SK-N-SH (cell line): Measurements from ENCODE around the gene SREBF2. TPM values are rescaled to one million over a fixed set of nuclear protein-coding genes. Genes with fewer than 3 reads are reported as not detected.

ENCODE experiments used
- CTCF ChIA-PET: fragments of 300-600, 350-600 bp; formaldehyde crosslinking; extraction: SDS; loops from one replicate; lab custom pipeline; 2021; lab: Yijun Ruan, JAX
- POLR2A ChIA-PET: fragments of 350-600 bp; sonication (Branson Sonifier 250); formaldehyde crosslinking; extraction: SDS; loops from one replicate; lab custom pipeline; 2020; ENCODE audit warnings: antibody characterized with exemption, inconsistent platforms; lab: Yijun Ruan, JAX
- DNase-seq: peaks from one replicate; pipeline ENCODE4 v3.0.0; 2012
- H2AFZ ChIP-seq: fragments of 200-600 bp; sonication (generic); 2 replicates; pipeline ENCODE4 v1.8.1; 2016; ENCODE audit warnings: antibody characterized with exemption, mild to moderate bottlenecking, low read depth
- H3F3A ChIP-seq: fragments of 200-600 bp; sonication (generic); replicated peaks from 2 replicates; pipeline ENCODE3; 2016; ENCODE audit warnings: antibody characterized with exemption, mild to moderate bottlenecking; ENCODE audit not compliant: insufficient read depth
- H3K27ac ChIP-seq, 2 experiments: fragments of 200-500 bp in 1 of 2; fragments of 200-600 bp in 1 of 2; sonication (Bioruptor generic) in 1 of 2; sonication (generic), shearing (Covaris generic) in 1 of 2; 2 replicates each; pipeline versions ENCODE4 v1.5.1 to v1.6.1; 2014 to 2016; ENCODE audit warnings: low read depth in 2 of 2, inconsistent platforms in 1 of 2, low read length in 1 of 2, mild to moderate bottlenecking in 1 of 2, mixed read lengths in 1 of 2
- H3K27me3 ChIP-seq: fragments of 200-600 bp; sonication (generic), shearing (Covaris generic); 2 replicates; pipeline ENCODE4 v1.6.1; 2016; ENCODE audit warnings: mixed run types; ENCODE audit not compliant: insufficient read depth
- H3K36me3 ChIP-seq, 2 experiments: fragments of 200-500 bp in 1 of 2; fragments of 200-600 bp in 1 of 2; sonication (Bioruptor generic) in 1 of 2; sonication (generic) in 1 of 2; replicated peaks in 1 of 2; 2 replicates each; pipeline versions ENCODE3 to v1.5.1; 2014 to 2016; ENCODE audit warnings: low read length in 1 of 2, mild to moderate bottlenecking in 1 of 2; ENCODE audit not compliant: insufficient read depth in 2 of 2, control insufficient read depth in 1 of 2
- H3K4me1 ChIP-seq, 2 experiments: fragments of 200-500 bp in 1 of 2; fragments of 200-600 bp in 1 of 2; sonication (Bioruptor generic) in 1 of 2; sonication (generic), shearing (Covaris generic) in 1 of 2; 2 replicates each; pipeline versions ENCODE4 v1.5.1 to v1.6.1; 2014 to 2016; ENCODE audit warnings: low read depth in 1 of 2, low read length in 1 of 2, mixed run types in 1 of 2; ENCODE audit not compliant: insufficient read depth in 2 of 2, control insufficient read depth in 1 of 2
- H3K4me2 ChIP-seq: fragments of 200-600 bp; sonication (generic), shearing (Covaris generic); 2 replicates; pipeline ENCODE4 v1.6.1; 2017; ENCODE audit warnings: mixed run types
- H3K4me3 ChIP-seq, 2 experiments: fragments of 200-500 bp in 1 of 2; fragments of 200-600 bp in 1 of 2; sonication (Bioruptor generic) in 1 of 2; sonication (generic), shearing (Covaris generic) in 1 of 2; 2 replicates each; pipeline versions ENCODE4 v1.5.1 to v1.8.1; 2014 to 2016; ENCODE audit warnings: low read depth in 2 of 2, inconsistent platforms in 1 of 2, low read length in 1 of 2, mild to moderate bottlenecking in 1 of 2, mixed read lengths in 1 of 2, moderate library complexity in 1 of 2
- H3K79me2 ChIP-seq: fragments of 200-600 bp; sonication (generic); 2 replicates; pipeline ENCODE4 v1.8.1; 2017; ENCODE audit warnings: mild to moderate bottlenecking; ENCODE audit not compliant: insufficient read depth
- H3K9ac ChIP-seq: fragments of 200-600 bp; sonication (generic); 2 replicates; pipeline ENCODE4 v1.6.1; 2017; ENCODE audit warnings: mixed run types
- H3K9me2 ChIP-seq: fragments of 200-600 bp; sonication (generic); 2 replicates; pipeline ENCODE4 v1.6.1; 2017; ENCODE audit warnings: mixed run types
- H3K9me3 ChIP-seq: fragments of 200-600 bp; sonication (generic); 2 replicates; pipeline ENCODE4 v1.6.1; 2017; ENCODE audit warnings: mixed run types, mild to moderate bottlenecking, moderate library complexity
- H4K20me1 ChIP-seq: fragments of 200-600 bp; sonication (generic); 2 replicates; pipeline ENCODE4 v1.6.1; 2017; ENCODE audit warnings: mild to moderate bottlenecking, mixed run types; ENCODE audit not compliant: insufficient read depth
- CHD2 ChIP-seq: fragments of 150-350 bp; IDR thresholded peaks from 2 replicates; pipeline ENCODE4 v1.6.1; 2018; ENCODE audit warnings: low read length; ENCODE audit not compliant: partially characterized antibody
- ELF1 ChIP-seq: IDR thresholded peaks from 2 replicates; pipeline ENCODE4 v1.4.0; 2012
- EZH2phosphoT487 ChIP-seq: fragments of 200-600 bp; sonication (generic); IDR thresholded peaks from 2 replicates; pipeline ENCODE4 v1.6.1; 2017; ENCODE audit warnings: low read depth, mixed run types, mild to moderate bottlenecking, antibody characterized with exemption, moderate library complexity, borderline replicate concordance
- FOXJ3 ChIP-seq: sonication (generic); formaldehyde crosslinking; IDR thresholded peaks from 2 replicates; pipeline ENCODE4 v1.5.1; 2020; ENCODE audit warnings: mild to moderate bottlenecking, missing genetic modification reagents
- JUND ChIP-seq: IDR thresholded peaks from 2 replicates; pipeline ENCODE4 v1.4.0; 2012
- MXI1 ChIP-seq: IDR thresholded peaks from 2 replicates; pipeline ENCODE4 v1.6.1; 2012; ENCODE audit warnings: mild to moderate bottlenecking, low read depth, low read length, improper control_type of control experiment
- NRF1 ChIP-seq: IDR thresholded peaks from 2 replicates; pipeline ENCODE4 v1.6.1; 2012; ENCODE audit warnings: low read depth, mild to moderate bottlenecking, low read length
- POLR2AphosphoS5 ChIP-seq: IDR thresholded peaks from 2 replicates; pipeline ENCODE4 v1.6.1; 2012; ENCODE audit warnings: low read depth, low read length
- RCOR1 ChIP-seq: fragments of 150-350 bp; IDR thresholded peaks from 2 replicates; pipeline ENCODE4 v1.6.1; 2017; ENCODE audit warnings: antibody characterized with exemption, low read length
- RFX5 ChIP-seq: IDR thresholded peaks from 2 replicates; pipeline ENCODE4 v1.6.1; 2012; ENCODE audit warnings: mild to moderate bottlenecking, improper control_type of control experiment, low read length
- TCF12 ChIP-seq: IDR thresholded peaks from 2 replicates; pipeline ENCODE4 v1.4.0; 2012
- TEAD4 ChIP-seq: IDR thresholded peaks from 2 replicates; pipeline ENCODE4 v1.4.0; 2012; ENCODE audit warnings: mild to moderate bottlenecking, borderline replicate concordance; ENCODE audit not compliant: insufficient read depth
- YY1 ChIP-seq: IDR thresholded peaks from 2 replicates; pipeline ENCODE4 v1.4.0; 2012; ENCODE audit warnings: low read depth, mild to moderate bottlenecking
- WGBS: methylation state at CpG from one replicate; pipeline ENCODE4 v1.1.6; 2017; ENCODE audit warnings: low lambda C conversion rate; 5-methylcytosine and 5-hydroxymethylcytosine counted together
- polyA plus RNA-seq, 3 experiments: library from polyadenylated mRNA; depleted of rRNA; stranded (reverse); fragments of >200 nt; gene quantifications; 2 replicates each; pipeline ENCODE4 v1.2.3, GENCODE V29; 2012
- TF ChIP-seq, protein P1 (sequence below): IDR thresholded peaks from 2 replicates; pipeline ENCODE4 v1.4.0; 2012; ENCODE audit warnings: low read depth, borderline replicate concordance
- TF ChIP-seq, protein P2 (sequence below): IDR thresholded peaks from 2 replicates; pipeline ENCODE4; 2012
- TF ChIP-seq, protein P3 (sequence below): fragments of 200-600 bp; sonication (generic); IDR thresholded peaks from 2 replicates; pipeline ENCODE4 v1.6.1; 2017; ENCODE audit warnings: antibody characterized with exemption, mild to moderate bottlenecking, moderate library complexity
- TF ChIP-seq, protein P4 (sequence below): IDR thresholded peaks from 2 replicates; pipeline ENCODE4 v1.6.1; 2012; ENCODE audit warnings: mild to moderate bottlenecking, low read depth, low read length, moderate library complexity
- TF ChIP-seq, protein P5 (sequence below): fragments of 150-350 bp; IDR thresholded peaks from 2 replicates; pipeline ENCODE4 v1.6.1; 2017; ENCODE audit warnings: antibody characterized with exemption, low read length, low read depth, borderline replicate concordance

Gene SREBF2
- polyA plus RNA-seq, 1 of the 3 experiments (the other 2 are of a cell fraction): 7.5 TPM

DNA sequence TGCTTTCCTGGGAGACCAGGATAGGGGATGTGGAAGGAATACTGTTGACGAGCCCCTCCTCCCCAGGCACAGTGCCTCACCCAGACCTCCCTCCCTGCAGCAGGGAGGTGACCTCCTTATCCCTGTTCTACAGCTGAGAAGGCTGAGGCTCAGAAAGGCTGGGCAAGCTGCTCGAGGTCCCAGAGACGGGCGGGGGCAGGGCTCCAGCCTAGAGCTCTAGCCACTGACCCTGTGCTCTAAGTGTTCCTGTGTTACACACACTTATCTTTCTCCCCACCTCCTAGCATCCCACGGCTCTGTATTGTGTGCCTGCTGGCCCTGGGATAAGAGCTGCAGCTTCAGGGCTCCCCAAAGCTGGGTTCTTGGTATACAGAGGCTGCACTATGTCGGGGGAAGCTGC lies 24.5 kb upstream of the SREBF2 start (continued):
- TF ChIP-seq, protein P1, sequence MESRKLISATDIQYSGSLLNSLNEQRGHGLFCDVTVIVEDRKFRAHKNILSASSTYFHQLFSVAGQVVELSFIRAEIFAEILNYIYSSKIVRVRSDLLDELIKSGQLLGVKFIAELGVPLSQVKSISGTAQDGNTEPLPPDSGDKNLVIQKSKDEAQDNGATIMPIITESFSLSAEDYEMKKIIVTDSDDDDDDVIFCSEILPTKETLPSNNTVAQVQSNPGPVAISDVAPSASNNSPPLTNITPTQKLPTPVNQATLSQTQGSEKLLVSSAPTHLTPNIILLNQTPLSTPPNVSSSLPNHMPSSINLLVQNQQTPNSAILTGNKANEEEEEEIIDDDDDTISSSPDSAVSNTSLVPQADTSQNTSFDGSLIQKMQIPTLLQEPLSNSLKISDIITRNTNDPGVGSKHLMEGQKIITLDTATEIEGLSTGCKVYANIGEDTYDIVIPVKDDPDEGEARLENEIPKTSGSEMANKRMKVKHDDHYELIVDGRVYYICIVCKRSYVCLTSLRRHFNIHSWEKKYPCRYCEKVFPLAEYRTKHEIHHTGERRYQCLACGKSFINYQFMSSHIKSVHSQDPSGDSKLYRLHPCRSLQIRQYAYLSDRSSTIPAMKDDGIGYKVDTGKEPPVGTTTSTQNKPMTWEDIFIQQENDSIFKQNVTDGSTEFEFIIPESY: no peak
- TF ChIP-seq, protein P2, sequence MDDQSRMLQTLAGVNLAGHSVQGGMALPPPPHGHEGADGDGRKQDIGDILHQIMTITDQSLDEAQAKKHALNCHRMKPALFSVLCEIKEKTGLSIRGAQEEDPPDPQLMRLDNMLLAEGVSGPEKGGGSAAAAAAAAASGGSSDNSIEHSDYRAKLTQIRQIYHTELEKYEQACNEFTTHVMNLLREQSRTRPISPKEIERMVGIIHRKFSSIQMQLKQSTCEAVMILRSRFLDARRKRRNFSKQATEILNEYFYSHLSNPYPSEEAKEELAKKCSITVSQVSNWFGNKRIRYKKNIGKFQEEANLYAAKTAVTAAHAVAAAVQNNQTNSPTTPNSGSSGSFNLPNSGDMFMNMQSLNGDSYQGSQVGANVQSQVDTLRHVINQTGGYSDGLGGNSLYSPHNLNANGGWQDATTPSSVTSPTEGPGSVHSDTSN: no peak
- TF ChIP-seq, protein P3, sequence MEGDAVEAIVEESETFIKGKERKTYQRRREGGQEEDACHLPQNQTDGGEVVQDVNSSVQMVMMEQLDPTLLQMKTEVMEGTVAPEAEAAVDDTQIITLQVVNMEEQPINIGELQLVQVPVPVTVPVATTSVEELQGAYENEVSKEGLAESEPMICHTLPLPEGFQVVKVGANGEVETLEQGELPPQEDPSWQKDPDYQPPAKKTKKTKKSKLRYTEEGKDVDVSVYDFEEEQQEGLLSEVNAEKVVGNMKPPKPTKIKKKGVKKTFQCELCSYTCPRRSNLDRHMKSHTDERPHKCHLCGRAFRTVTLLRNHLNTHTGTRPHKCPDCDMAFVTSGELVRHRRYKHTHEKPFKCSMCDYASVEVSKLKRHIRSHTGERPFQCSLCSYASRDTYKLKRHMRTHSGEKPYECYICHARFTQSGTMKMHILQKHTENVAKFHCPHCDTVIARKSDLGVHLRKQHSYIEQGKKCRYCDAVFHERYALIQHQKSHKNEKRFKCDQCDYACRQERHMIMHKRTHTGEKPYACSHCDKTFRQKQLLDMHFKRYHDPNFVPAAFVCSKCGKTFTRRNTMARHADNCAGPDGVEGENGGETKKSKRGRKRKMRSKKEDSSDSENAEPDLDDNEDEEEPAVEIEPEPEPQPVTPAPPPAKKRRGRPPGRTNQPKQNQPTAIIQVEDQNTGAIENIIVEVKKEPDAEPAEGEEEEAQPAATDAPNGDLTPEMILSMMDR: no peak
- TF ChIP-seq RCOR1: no peak
- TF ChIP-seq FOXJ3 (CRISPR knock-in tag): no peak
- no peak for TF ChIP-seq MXI1
- no peak for TF ChIP-seq POLR2AphosphoS5

DNA sequence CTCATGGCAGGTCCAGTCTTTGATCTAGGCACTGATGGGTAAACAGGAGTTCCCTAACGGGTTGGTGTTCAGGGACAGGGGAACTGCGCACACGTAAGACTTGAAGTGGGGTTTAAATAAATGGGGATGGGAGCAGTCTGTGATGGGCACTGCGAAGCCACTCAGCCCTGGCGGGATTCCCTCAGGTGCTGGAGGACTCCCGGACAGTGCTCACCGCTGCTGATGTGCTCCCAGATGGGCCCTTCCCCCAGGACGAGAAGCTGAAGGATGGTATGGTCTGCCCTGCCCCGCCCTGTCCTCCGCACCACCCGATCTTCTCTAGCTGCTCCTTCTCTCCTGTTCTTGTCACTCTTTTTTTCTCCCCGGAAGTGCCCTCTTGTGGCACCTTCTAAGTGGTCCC lies 22.9 kb upstream of the SREBF2 start:
- Histone ChIP-seq H3K27me3 (no peaks in the 10 kb centered on the region), H3K36me3 (no peaks in the 10 kb centered on the region)

More for the DNA sequence above, 22.9 kb upstream of the SREBF2 start:
- H3F3A ChIP-seq: no peaks in the 10 kb centered on the region
- TF ChIP-seq POLR2AphosphoS5: no peak
- TF ChIP-seq FOXJ3 (CRISPR knock-in tag): no peak
- TF ChIP-seq EZH2phosphoT487: no peak
- TF ChIP-seq RFX5: no peak
- TF ChIP-seq, protein P4, sequence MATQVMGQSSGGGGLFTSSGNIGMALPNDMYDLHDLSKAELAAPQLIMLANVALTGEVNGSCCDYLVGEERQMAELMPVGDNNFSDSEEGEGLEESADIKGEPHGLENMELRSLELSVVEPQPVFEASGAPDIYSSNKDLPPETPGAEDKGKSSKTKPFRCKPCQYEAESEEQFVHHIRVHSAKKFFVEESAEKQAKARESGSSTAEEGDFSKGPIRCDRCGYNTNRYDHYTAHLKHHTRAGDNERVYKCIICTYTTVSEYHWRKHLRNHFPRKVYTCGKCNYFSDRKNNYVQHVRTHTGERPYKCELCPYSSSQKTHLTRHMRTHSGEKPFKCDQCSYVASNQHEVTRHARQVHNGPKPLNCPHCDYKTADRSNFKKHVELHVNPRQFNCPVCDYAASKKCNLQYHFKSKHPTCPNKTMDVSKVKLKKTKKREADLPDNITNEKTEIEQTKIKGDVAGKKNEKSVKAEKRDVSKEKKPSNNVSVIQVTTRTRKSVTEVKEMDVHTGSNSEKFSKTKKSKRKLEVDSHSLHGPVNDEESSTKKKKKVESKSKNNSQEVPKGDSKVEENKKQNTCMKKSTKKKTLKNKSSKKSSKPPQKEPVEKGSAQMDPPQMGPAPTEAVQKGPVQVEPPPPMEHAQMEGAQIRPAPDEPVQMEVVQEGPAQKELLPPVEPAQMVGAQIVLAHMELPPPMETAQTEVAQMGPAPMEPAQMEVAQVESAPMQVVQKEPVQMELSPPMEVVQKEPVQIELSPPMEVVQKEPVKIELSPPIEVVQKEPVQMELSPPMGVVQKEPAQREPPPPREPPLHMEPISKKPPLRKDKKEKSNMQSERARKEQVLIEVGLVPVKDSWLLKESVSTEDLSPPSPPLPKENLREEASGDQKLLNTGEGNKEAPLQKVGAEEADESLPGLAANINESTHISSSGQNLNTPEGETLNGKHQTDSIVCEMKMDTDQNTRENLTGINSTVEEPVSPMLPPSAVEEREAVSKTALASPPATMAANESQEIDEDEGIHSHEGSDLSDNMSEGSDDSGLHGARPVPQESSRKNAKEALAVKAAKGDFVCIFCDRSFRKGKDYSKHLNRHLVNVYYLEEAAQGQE: no peak
- TF ChIP-seq MXI1: no peak
- no peak for TF ChIP-seq TEAD4
- TF ChIP-seq, protein P1: no peak
- no peak for TF ChIP-seq NRF1
- TF ChIP-seq YY1: no peak
- TF ChIP-seq CHD2: no peak
- no peak for TF ChIP-seq TCF12
- TF ChIP-seq, protein P2: no peak
- TF ChIP-seq, protein P5, sequence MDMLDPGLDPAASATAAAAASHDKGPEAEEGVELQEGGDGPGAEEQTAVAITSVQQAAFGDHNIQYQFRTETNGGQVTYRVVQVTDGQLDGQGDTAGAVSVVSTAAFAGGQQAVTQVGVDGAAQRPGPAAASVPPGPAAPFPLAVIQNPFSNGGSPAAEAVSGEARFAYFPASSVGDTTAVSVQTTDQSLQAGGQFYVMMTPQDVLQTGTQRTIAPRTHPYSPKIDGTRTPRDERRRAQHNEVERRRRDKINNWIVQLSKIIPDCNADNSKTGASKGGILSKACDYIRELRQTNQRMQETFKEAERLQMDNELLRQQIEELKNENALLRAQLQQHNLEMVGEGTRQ: no peak
- no peak for TF ChIP-seq JUND
- no peak for TF ChIP-seq ELF1
- POLR2A ChIA-PET: no interaction called here
- H3K9me2 ChIP-seq: no peaks in the 10 kb centered on the region
- no peak overlapping the region for H2AFZ ChIP-seq
- no peaks in the 10 kb centered on the region for H4K20me1 ChIP-seq
- no peak overlapping the region for H3K9ac ChIP-seq
- CTCF ChIA-PET: interaction anchor here (1.4 kb wide), 1 partner anchor 131 kb away, joined by 4 read pairs; no protein-coding TSS in a partner anchor
- WGBS: 86% methylated on average over 1 of the region's 12 CpGs
- H3K4me2 ChIP-seq: no peak overlapping the region
- no peak overlapping the region for H3K27ac ChIP-seq
- DNase-seq: no peak
- no peaks in the 10 kb centered on the region for H3K79me2 ChIP-seq
- H3K4me3 ChIP-seq: no peak overlapping the region
- H3K4me1 ChIP-seq: no peaks in the 10 kb centered on the region
- H3K9me3 ChIP-seq: no peaks in the 10 kb centered on the region
